BE2C (cell line): ENCODE measurements around the gene ARPC5.
A peak's percentile ranks its signal among the peaks of the same experiment; 100 is the strongest.

ENCODE experiments used
- DNase-seq: peaks from one replicate; pipeline ENCODE4 v3.0.0-alpha.2; 2020
- H3K27me3 ChIP-seq: fragments of 250-450 bp; sonication (Bioruptor Pico); 2 replicates; pipeline ENCODE4 v1.5.1; 2020; ENCODE audit warnings: mild to moderate bottlenecking
- H3K36me3 ChIP-seq: fragments of 250-450 bp; sonication (Bioruptor Pico); 2 replicates; pipeline ENCODE4 v1.5.1; 2020; ENCODE audit warnings: mild to moderate bottlenecking
- H3K4me1 ChIP-seq: fragments of 250-450 bp; sonication (Bioruptor Pico); 2 replicates; pipeline ENCODE4 v1.5.1; 2020
- H3K4me3 ChIP-seq: 2 replicates; pipeline ENCODE4 v1.5.1; 2011; ENCODE audit warnings: low read depth, low read length
- H3K9me3 ChIP-seq: fragments of 250-450 bp; sonication (Bioruptor Pico); 2 replicates; pipeline ENCODE4 v1.5.1; 2020
- CTCF ChIP-seq: IDR thresholded peaks from 2 replicates; pipeline ENCODE4 v1.5.1; 2012; ENCODE audit warnings: mild to moderate bottlenecking, low read depth, low read length

Gene ARPC5

DNA sequence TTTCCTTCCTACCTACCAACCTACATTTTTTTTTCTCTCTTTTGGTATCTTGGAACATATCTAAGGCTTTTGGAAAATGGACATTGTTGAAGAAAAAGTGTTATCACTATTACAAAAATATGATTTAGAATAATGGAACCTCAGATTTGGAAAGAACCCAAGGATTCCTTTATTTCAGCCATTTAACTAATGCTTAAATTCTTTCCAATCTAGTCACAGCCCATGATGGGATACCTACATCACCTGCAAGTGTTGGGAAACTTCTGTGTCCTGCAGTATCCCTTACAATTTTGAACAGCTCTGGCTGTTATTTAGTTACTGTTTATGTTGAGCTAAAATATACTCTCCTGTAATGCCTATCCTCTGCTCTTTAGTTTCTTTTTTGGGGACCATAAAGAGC is 39.8 kb upstream of the ARPC5 start:
- Histone ChIP-seq H3K9me3 (peaks cover 3% of the 10 kb centered on the region; the same call in 1 of the 2 replicates), H3K36me3 (no peaks in the 10 kb centered on the region), H3K27me3 (no peaks in the 10 kb centered on the region), H3K4me1 (peaks cover 4% of the 10 kb centered on the region), H3K4me3 (no peak overlapping the region)
- TF ChIP-seq CTCF, result no peak
- DNase-seq, result no peak

DNA sequence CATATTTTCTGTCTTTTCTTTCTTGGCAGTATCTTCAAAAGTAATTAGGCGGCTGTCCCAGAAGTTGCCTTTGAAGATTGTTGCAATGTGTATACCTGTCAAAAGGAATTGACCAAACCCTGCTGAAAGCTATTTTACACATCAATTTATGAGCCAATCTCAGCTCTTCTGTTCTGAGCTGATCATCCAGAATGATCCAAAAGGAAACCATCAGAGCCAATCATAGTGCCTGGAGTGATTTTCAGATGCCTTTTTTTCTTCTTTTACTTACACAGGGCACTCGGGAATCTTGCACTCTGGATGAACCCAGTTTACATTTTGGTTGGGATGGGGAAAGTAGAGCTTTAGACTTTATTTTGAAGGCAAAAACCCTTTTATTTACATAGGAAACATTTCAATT is 39.3 kb upstream of the ARPC5 start:
- H3K4me3 ChIP-seq, result no peak overlapping the region
- H3K36me3 ChIP-seq, result no peaks in the 10 kb centered on the region
- no peak for DNase-seq
- H3K9me3 ChIP-seq, result peaks cover 3% of the 10 kb centered on the region; the same call in 1 of the 2 replicates
- peaks cover 4% of the 10 kb centered on the region for H3K4me1 ChIP-seq
- no peaks in the 10 kb centered on the region for H3K27me3 ChIP-seq
- no peak for TF ChIP-seq CTCF

GRCh38 chr1:183674339-183674738 is 38.8 kb upstream of the ARPC5 start:
- H3K4me3 ChIP-seq, result no peak overlapping the region
- no peaks in the 10 kb centered on the region for H3K36me3 ChIP-seq
- no peaks in the 10 kb centered on the region for H3K27me3 ChIP-seq
- peaks cover 4% of the 10 kb centered on the region for H3K4me1 ChIP-seq
- TF ChIP-seq CTCF, result no peak
- no peaks in the 10 kb centered on the region for H3K9me3 ChIP-seq
- no peak for DNase-seq

DNA sequence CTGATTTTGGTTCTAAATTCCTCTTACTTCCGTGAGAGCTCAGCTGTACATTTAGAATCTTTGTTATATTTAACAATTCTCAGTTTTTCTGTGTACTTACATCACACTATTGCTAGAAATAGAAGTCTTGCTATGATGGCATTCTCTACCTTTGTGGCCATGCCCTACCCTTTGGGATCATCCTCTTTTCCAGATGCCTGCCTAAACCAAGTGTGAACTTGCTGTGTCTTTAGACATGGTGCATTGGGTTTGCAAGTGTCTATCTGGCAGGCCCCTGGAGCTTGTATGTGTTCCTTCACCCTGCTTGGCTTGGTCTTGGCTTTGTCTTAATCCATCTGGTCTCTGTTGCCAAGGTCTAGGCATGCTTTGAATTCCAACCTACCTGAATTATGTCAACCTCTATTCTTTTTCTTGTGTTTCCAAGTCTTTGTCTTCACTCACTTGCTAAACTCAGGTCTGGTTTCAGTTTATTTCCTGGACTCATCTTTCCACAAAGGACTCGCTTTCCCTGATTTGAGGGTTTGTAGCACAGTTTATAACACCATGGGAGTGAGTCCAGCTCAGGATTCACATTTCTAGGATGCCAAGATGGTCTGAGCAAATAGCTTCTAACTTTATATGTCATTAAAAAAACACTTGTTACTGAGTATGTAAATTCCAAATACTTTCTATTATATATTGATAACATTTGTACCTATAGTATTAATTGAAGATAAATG is 38.2 kb upstream of the ARPC5 start:
- no peak for TF ChIP-seq CTCF
- no peak overlapping the region for H3K4me3 ChIP-seq
- DNase-seq, result no peak
- H3K4me1 ChIP-seq, result peaks cover 4% of the 10 kb centered on the region
- no peaks in the 10 kb centered on the region for H3K36me3 ChIP-seq
- no peaks in the 10 kb centered on the region for H3K9me3 ChIP-seq
- no peaks in the 10 kb centered on the region for H3K27me3 ChIP-seq

DNA sequence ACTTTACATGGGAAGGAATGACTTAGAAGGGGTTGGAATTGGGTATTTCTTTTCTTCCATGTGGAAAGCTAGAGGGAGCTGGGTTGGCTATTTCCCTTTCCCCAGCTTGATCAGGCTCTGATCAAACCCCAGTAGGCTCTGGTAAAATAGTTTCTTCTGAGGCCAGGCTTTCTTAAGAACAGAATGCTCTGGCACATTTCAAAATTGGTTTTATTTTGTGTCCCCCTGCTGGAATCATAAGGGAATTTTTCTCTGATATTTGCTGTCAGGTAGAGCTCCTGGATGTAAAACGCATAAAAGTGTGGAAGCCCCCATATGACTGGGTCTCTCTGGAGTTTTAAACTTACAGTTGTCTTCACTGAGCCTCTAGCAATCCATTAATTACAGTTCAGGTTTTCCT is 34.6 kb upstream of the ARPC5 start:
- H3K9me3 ChIP-seq, result no peaks in the 10 kb centered on the region
- H3K4me3 ChIP-seq, result no peak overlapping the region
- H3K27me3 ChIP-seq, result no peaks in the 10 kb centered on the region
- H3K36me3 ChIP-seq, result no peaks in the 10 kb centered on the region
- no peak for DNase-seq
- 0 out of 2 replicates have a peak, but pooled peaks have one; percentile 7 for TF ChIP-seq CTCF
- no peaks in the 10 kb centered on the region for H3K4me1 ChIP-seq

DNA sequence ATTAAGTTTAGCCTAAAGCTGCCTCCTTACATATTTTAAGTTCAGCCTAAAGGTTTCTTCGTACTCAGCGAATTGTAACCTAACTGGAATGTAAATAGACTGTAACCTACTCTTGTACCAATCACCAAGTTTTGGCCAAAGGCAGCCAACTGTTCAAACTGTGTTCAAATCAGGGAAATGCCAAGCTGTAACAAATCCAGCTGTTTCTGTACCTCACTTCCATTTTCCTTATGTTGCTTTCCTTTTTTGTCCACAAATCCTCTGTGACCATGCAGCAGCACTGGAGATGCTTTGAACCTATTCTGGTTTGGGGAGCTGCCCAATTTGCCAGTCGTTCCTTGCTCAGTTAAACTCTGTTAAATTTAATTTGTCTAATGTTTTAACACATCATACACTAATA is 20.8 kb upstream of the ARPC5 start:
- Histone ChIP-seq H3K4me3 (no peak overlapping the region), H3K9me3 (no peaks in the 10 kb centered on the region), H3K36me3 (no peaks in the 10 kb centered on the region), H3K4me1 (peaks cover 5% of the 10 kb centered on the region; the same call in 1 of the 2 replicates), H3K27me3 (no peaks in the 10 kb centered on the region)
- no peak for DNase-seq
- no peak for TF ChIP-seq CTCF
